SU-DHL-6 (cell line): ENCODE measurements around the gene OCIAD1.

Source experiments
- EZH2phosphoT487 ChIP-seq: fragments of 200-600 bp; sonication (generic), shearing (Covaris generic); conservative IDR thresholded peaks from 2 replicates; pipeline ENCODE4 v1.6.1; 2018; ENCODE audit warnings: mild to moderate bottlenecking, antibody characterized with exemption, low read length, moderate library complexity, mixed read lengths
- TF ChIP-seq, protein P1 (sequence below): fragments of 200-600 bp; sonication (generic); IDR thresholded peaks from one replicate; pipeline ENCODE4 v1.5.1; 2017; ENCODE audit warnings: antibody characterized with exemption, mild to moderate bottlenecking, low read length, moderate library complexity; ENCODE audit not compliant: insufficient read depth, poor library complexity, severe bottlenecking

DNA sequence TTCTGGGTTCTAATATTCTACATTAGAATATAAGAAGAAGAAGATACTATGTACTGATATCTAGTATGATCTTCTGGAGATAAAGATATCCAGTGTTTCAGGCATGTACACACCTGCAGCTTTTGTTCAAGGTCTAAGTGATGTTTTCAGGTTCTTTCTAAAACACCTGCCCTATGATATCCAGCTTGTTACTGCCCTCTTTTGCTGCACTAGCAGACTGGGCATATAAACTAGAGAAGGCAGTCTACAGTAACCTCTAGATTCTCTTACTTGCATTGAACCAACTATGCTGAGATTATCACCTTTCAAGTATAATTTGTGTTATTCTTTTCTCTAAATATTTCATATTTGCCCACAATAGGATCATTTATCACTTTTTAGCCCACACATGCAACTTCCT, 48.9 kb upstream of the OCIAD1 start:
- TF ChIP-seq, protein P1, sequence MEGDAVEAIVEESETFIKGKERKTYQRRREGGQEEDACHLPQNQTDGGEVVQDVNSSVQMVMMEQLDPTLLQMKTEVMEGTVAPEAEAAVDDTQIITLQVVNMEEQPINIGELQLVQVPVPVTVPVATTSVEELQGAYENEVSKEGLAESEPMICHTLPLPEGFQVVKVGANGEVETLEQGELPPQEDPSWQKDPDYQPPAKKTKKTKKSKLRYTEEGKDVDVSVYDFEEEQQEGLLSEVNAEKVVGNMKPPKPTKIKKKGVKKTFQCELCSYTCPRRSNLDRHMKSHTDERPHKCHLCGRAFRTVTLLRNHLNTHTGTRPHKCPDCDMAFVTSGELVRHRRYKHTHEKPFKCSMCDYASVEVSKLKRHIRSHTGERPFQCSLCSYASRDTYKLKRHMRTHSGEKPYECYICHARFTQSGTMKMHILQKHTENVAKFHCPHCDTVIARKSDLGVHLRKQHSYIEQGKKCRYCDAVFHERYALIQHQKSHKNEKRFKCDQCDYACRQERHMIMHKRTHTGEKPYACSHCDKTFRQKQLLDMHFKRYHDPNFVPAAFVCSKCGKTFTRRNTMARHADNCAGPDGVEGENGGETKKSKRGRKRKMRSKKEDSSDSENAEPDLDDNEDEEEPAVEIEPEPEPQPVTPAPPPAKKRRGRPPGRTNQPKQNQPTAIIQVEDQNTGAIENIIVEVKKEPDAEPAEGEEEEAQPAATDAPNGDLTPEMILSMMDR = no peak
- TF ChIP-seq EZH2phosphoT487 = no peak
